ENCODE data around the gene STIM2. TPM values are rescaled to one million over a fixed set of nuclear protein-coding genes. Genes with fewer than 3 reads are reported as not detected.

STIM2 gene
- total and polyA plus RNA-seq, 2 of the 4 experiments (the other 2 are of a cell fraction): 16.1 to 27.6 TPM

DNA sequence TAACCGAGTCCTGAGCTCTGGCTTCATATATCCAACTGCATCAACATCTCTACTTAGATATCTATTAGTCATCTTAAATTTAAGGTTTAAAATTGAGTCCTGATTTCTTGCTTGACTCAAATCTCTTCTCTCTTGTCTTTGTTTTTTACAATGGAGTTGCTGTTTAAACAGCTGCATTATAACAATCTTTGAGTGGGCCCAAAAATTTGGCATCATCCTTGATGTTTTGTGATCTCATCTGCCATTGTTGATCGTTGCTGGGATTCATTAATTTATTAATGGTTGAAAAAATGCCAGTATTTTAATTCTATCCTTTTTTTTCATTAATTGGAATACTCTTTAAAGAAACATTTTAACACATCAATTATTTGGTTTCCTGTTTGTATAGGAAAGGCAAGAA lies 82.2 kb downstream of the STIM2 start:
- CTCF ChIA-PET: no interaction called here
- TF ChIP-seq, protein P1, sequence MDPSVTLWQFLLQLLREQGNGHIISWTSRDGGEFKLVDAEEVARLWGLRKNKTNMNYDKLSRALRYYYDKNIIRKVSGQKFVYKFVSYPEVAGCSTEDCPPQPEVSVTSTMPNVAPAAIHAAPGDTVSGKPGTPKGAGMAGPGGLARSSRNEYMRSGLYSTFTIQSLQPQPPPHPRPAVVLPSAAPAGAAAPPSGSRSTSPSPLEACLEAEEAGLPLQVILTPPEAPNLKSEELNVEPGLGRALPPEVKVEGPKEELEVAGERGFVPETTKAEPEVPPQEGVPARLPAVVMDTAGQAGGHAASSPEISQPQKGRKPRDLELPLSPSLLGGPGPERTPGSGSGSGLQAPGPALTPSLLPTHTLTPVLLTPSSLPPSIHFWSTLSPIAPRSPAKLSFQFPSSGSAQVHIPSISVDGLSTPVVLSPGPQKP (IDR thresholded peaks at IDR 0.05; ENCODE audit: borderline replicate concordance, low read depth, low read length): no peak
- TF ChIP-seq RFX5 (IDR thresholded peaks at IDR 0.05; ENCODE audit: low read depth, low read length): no peak
- no peak for TF ChIP-seq POLR2A (IDR thresholded peaks at IDR 0.05; ENCODE audit: low read depth, low read length)
- no peak for TF ChIP-seq CEBPB (IDR thresholded peaks at IDR 0.05; ENCODE audit: low read depth, low read length)
- no peak for TF ChIP-seq BHLHE40 (IDR thresholded peaks at IDR 0.05; ENCODE audit: low read depth, low read length)
- no peak for TF ChIP-seq SMC3 (IDR thresholded peaks at IDR 0.05; ENCODE audit: low read depth, low read length)
- no peak for TF ChIP-seq FOS (IDR thresholded peaks at IDR 0.05; ENCODE audit: low read depth, low read length)
- no peak for TF ChIP-seq CHD1 (IDR thresholded peaks at IDR 0.05; ENCODE audit: low read depth, low read length)
- TF ChIP-seq, protein P2, sequence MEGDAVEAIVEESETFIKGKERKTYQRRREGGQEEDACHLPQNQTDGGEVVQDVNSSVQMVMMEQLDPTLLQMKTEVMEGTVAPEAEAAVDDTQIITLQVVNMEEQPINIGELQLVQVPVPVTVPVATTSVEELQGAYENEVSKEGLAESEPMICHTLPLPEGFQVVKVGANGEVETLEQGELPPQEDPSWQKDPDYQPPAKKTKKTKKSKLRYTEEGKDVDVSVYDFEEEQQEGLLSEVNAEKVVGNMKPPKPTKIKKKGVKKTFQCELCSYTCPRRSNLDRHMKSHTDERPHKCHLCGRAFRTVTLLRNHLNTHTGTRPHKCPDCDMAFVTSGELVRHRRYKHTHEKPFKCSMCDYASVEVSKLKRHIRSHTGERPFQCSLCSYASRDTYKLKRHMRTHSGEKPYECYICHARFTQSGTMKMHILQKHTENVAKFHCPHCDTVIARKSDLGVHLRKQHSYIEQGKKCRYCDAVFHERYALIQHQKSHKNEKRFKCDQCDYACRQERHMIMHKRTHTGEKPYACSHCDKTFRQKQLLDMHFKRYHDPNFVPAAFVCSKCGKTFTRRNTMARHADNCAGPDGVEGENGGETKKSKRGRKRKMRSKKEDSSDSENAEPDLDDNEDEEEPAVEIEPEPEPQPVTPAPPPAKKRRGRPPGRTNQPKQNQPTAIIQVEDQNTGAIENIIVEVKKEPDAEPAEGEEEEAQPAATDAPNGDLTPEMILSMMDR (conservative IDR thresholded peaks at IDR 0.05; ENCODE audit: low read depth, low read length): no peak
- intact Hi-C loops (cut with micrococcal nuclease): no loop called here
- Histone ChIP-seq H3K18ac (ENCODE audit: low read depth, low read length) (no peak overlapping the region), H3K9ac (ENCODE audit: low read depth, low read length) (no peak overlapping the region), H3K4me3 (ENCODE audit: insufficient read depth, low read depth, low read length) (no peak overlapping the region), H4K20me1 (ENCODE audit: insufficient read depth, low read length) (no peaks in the 10 kb centered on the region), H2BK120ac (ENCODE audit: low read depth, low read length) (no peak overlapping the region), H4K5ac (ENCODE audit: low read depth, low read length) (no peak overlapping the region), H3K27ac (ENCODE audit: insufficient read depth, low read length) (no peak overlapping the region), H4K8ac (ENCODE audit: low read depth in 2 of 2, low read length in 2 of 2) (no peak overlapping the region), H2BK15ac (ENCODE audit: low read depth, low read length) (no peak overlapping the region), H3K36me3 (ENCODE audit: control insufficient read depth, insufficient read depth, low read length) (no peaks in the 10 kb centered on the region), H3K14ac (replicated peaks; ENCODE audit: low read depth, low read length) (no peak overlapping the region), H4K91ac (ENCODE audit: insufficient read depth, low read depth, low read length) (no peak overlapping the region), H2AK9ac (replicated peaks; ENCODE audit: low read depth, low read length, poor library complexity) (no peak overlapping the region), H2AFZ (replicated peaks; ENCODE audit: low read length, poor library complexity) (no peak overlapping the region), H3K27me3 (ENCODE audit: control insufficient read depth, insufficient read depth, low read length) (no peaks in the 10 kb centered on the region), H3K56ac (ENCODE audit: extremely low read depth, insufficient read depth, low read length) (no peak overlapping the region), H3K9me1 (ENCODE audit: insufficient read depth, low read length) (no peaks in the 10 kb centered on the region), H2BK20ac (ENCODE audit: low read depth, low read length) (no peak overlapping the region), H2BK5ac (ENCODE audit: low read depth, low read length, poor library complexity, severe bottlenecking) (no peak overlapping the region), H3K4me2 (ENCODE audit: low read depth, low read length) (no peak overlapping the region), H3K4ac (ENCODE audit: low read depth, low read length) (no peak overlapping the region), H3K79me1 (ENCODE audit: low read depth in 1 of 2, low read length in 2 of 2) (peaks cover 9 to 15% of the 10 kb centered on the region in 2 experiments; a peak in 3 of 4 replicates), H3K23ac (ENCODE audit: low read depth, low read length) (no peak overlapping the region), H3K9me3 (ENCODE audit: control insufficient read depth, insufficient read depth, low read length) (no peaks in the 10 kb centered on the region), H3K4me1 (ENCODE audit: control insufficient read depth, insufficient read depth, low read length) (no peaks in the 10 kb centered on the region), H2AK5ac (ENCODE audit: low read depth, low read length) (no peak overlapping the region)
- no CpG with 5 or more reads among the region's 2 CpGs for WGBS, 2 experiments (ENCODE audit: extremely low coverage in 2 of 2, insufficient read length in 1 of 2)
- in situ Hi-C loops (cut with MboI; ENCODE audit: low sequenced_read_pairs): no loop called here
- DNase-seq (no peak), ATAC-seq (ENCODE audit: low read depth) (no peak)
- dilution Hi-C loops (cut with HindIII; ENCODE audit: low sequenced_read_pairs, unreplicated experiment): no loop called here
- no TSS peak for BruUV-seq (replicated peaks)
- POLR2A ChIA-PET (ENCODE audit: unreplicated experiment): no interaction called here
